ENCODE measurements around the gene SETD4. TPM values are rescaled to one million over a fixed set of nuclear protein-coding genes. Genes with fewer than 3 reads are reported as not detected.
"Not testable (repeated sequence)": the region's sequence is repeated elsewhere in the genome, so short reads cannot be mapped to it uniquely, and the experiment has no call there.

SETD4 gene
- polyA plus RNA-seq, 2 donors = 9.1 to 13.7 TPM

- H3K9me3 ChIP-seq (ENCODE audit: control insufficient read depth in 2 of 2, insufficient read depth in 1 of 2, low read depth in 1 of 2, low read length in 1 of 2) = no peaks in the 10 kb centered on the region
- no peak overlapping the region for H3K4me3 ChIP-seq (ENCODE audit: low read depth in 1 of 2, low read length in 2 of 2)
- WGBS, 2 donors = 72 to 75% methylated on average over 14 of the region's 14 CpGs
- no peaks in the 10 kb centered on the region for H3K36me3 ChIP-seq (ENCODE audit: control insufficient read depth in 2 of 2, insufficient read depth in 2 of 2, low read length in 1 of 2)
- no peaks in the 10 kb centered on the region for H3K27me3 ChIP-seq (ENCODE audit: control insufficient read depth in 1 of 2, insufficient read depth in 2 of 2, low read length in 2 of 2)
- peaks cover 0 to 7% of the 10 kb centered on the region in 2 donors for H3K4me1 ChIP-seq (ENCODE audit: control insufficient read depth in 2 of 2, insufficient read depth in 2 of 2, low read length in 1 of 2)
- H3K27ac ChIP-seq (ENCODE audit: low read depth in 2 of 2, low read length in 1 of 2) = peak overlapping the region; percentile 67 to 78
These were observed 18.8 kb upstream of the SETD4 start for GRCh38 chr21:36079010-36079649.

GRCh38 chr21:36077758-36078157 lies 17.4 kb upstream of the SETD4 start:
- WGBS, 2 donors = 73 to 74% methylated on average over 9 of the region's 9 CpGs
- H3K4me1 ChIP-seq (ENCODE audit: control insufficient read depth in 2 of 2, insufficient read depth in 2 of 2, low read length in 1 of 2) = peaks cover under 1 to 7% of the 10 kb centered on the region in 2 donors

GRCh38 chr21:36076878-36077655 lies 16.7 kb upstream of the SETD4 start:
- Histone ChIP-seq H3K4me3 (ENCODE audit: low read depth in 1 of 2, low read length in 2 of 2) (no peak overlapping the region), H3K27me3 (ENCODE audit: control insufficient read depth in 1 of 2, insufficient read depth in 2 of 2, low read length in 2 of 2) (no peaks in the 10 kb centered on the region), H3K27ac (ENCODE audit: low read depth in 2 of 2, low read length in 1 of 2) (peak overlapping the region in 1 of 2 donors; percentile 53), H3K36me3 (ENCODE audit: control insufficient read depth in 2 of 2, insufficient read depth in 2 of 2, low read length in 1 of 2) (peaks cover 0 to 8% of the 10 kb centered on the region in 2 donors), H3K4me1 (ENCODE audit: control insufficient read depth in 2 of 2, insufficient read depth in 2 of 2, low read length in 1 of 2) (peaks cover 5 to 7% of the 10 kb centered on the region in 2 donors), H3K9me3 (ENCODE audit: control insufficient read depth in 2 of 2, insufficient read depth in 1 of 2, low read depth in 1 of 2, low read length in 1 of 2) (no peaks in the 10 kb centered on the region)
- WGBS, 2 donors = 37 to 60% methylated on average over 7 of the region's 7 CpGs

More at GRCh38 chr21:36077758-36078157, 17.4 kb upstream of the SETD4 start:
- Histone ChIP-seq H3K27ac (ENCODE audit: low read depth in 2 of 2, low read length in 1 of 2) (no peak overlapping the region), H3K27me3 (ENCODE audit: control insufficient read depth in 1 of 2, insufficient read depth in 2 of 2, low read length in 2 of 2) (no peaks in the 10 kb centered on the region), H3K36me3 (ENCODE audit: control insufficient read depth in 2 of 2, insufficient read depth in 2 of 2, low read length in 1 of 2) (peaks cover 0 to under 1% of the 10 kb centered on the region in 2 donors), H3K4me3 (ENCODE audit: low read depth in 1 of 2, low read length in 2 of 2) (no peak overlapping the region), H3K9me3 (ENCODE audit: control insufficient read depth in 2 of 2, insufficient read depth in 1 of 2, low read depth in 1 of 2, low read length in 1 of 2) (no peaks in the 10 kb centered on the region)

GRCh38 chr21:36075953-36076352 lies 15.6 kb upstream of the SETD4 start:
- 81 to 82% methylated on average over 5 of the region's 5 CpGs for WGBS, 2 donors
- H3K4me3 ChIP-seq (ENCODE audit: low read depth in 1 of 2, low read length in 2 of 2) = no peak overlapping the region
- H3K27me3 ChIP-seq (ENCODE audit: control insufficient read depth in 1 of 2, insufficient read depth in 2 of 2, low read length in 2 of 2) = no peaks in the 10 kb centered on the region
- H3K27ac ChIP-seq (ENCODE audit: low read depth in 2 of 2, low read length in 1 of 2) = no peak overlapping the region
- H3K9me3 ChIP-seq (ENCODE audit: control insufficient read depth in 2 of 2, insufficient read depth in 1 of 2, low read depth in 1 of 2, low read length in 1 of 2) = no peaks in the 10 kb centered on the region
- H3K36me3 ChIP-seq (ENCODE audit: control insufficient read depth in 2 of 2, insufficient read depth in 2 of 2, low read length in 1 of 2) = peaks cover 0 to 8% of the 10 kb centered on the region in 2 donors
- peaks cover 5 to 12% of the 10 kb centered on the region in 2 donors for H3K4me1 ChIP-seq (ENCODE audit: control insufficient read depth in 2 of 2, insufficient read depth in 2 of 2, low read length in 1 of 2)

GRCh38 chr21:36075171-36075570 lies 14.8 kb upstream of the SETD4 start:
- H3K27ac ChIP-seq (ENCODE audit: low read depth in 2 of 2, low read length in 1 of 2) = peak overlapping the region in 1 of 2 donors; percentile 34
- peaks cover 5 to 13% of the 10 kb centered on the region in 2 donors for H3K4me1 ChIP-seq (ENCODE audit: control insufficient read depth in 2 of 2, insufficient read depth in 2 of 2, low read length in 1 of 2)

GRCh38 chr21:36073911-36074310 lies 13.6 kb upstream of the SETD4 start:
- H3K4me3 ChIP-seq (ENCODE audit: low read depth in 1 of 2, low read length in 2 of 2); H3K9me3 ChIP-seq (ENCODE audit: control insufficient read depth in 2 of 2, insufficient read depth in 1 of 2, low read depth in 1 of 2, low read length in 1 of 2); H3K27ac ChIP-seq (ENCODE audit: low read depth in 2 of 2, low read length in 1 of 2); H3K36me3 ChIP-seq (ENCODE audit: control insufficient read depth in 2 of 2, insufficient read depth in 2 of 2, low read length in 1 of 2); H3K4me1 ChIP-seq (ENCODE audit: control insufficient read depth in 2 of 2, insufficient read depth in 2 of 2, low read length in 1 of 2); H3K27me3 ChIP-seq (ENCODE audit: control insufficient read depth in 1 of 2, insufficient read depth in 2 of 2, low read length in 2 of 2): not testable (repeated sequence)
- WGBS, 2 donors = 66 to 74% methylated on average over 5 of the region's 5 CpGs

More at GRCh38 chr21:36075171-36075570, 14.8 kb upstream of the SETD4 start:
- H3K9me3 ChIP-seq (ENCODE audit: control insufficient read depth in 2 of 2, insufficient read depth in 1 of 2, low read depth in 1 of 2, low read length in 1 of 2) = no peaks in the 10 kb centered on the region
- no peaks in the 10 kb centered on the region for H3K27me3 ChIP-seq (ENCODE audit: control insufficient read depth in 1 of 2, insufficient read depth in 2 of 2, low read length in 2 of 2)
- WGBS, 2 donors = 50 to 62% methylated on average over 3 of the region's 3 CpGs
- peaks cover 0 to 8% of the 10 kb centered on the region in 2 donors for H3K36me3 ChIP-seq (ENCODE audit: control insufficient read depth in 2 of 2, insufficient read depth in 2 of 2, low read length in 1 of 2)
- no peak overlapping the region for H3K4me3 ChIP-seq (ENCODE audit: low read depth in 1 of 2, low read length in 2 of 2)

- Histone ChIP-seq H3K9me3 (ENCODE audit: control insufficient read depth in 2 of 2, insufficient read depth in 1 of 2, low read depth in 1 of 2, low read length in 1 of 2) (no peaks in the 10 kb centered on the region), H3K36me3 (ENCODE audit: control insufficient read depth in 2 of 2, insufficient read depth in 2 of 2, low read length in 1 of 2) (peaks cover 0 to 8% of the 10 kb centered on the region in 2 donors), H3K27ac (ENCODE audit: low read depth in 2 of 2, low read length in 1 of 2) (no peak overlapping the region), H3K4me1 (ENCODE audit: control insufficient read depth in 2 of 2, insufficient read depth in 2 of 2, low read length in 1 of 2) (peaks cover 5 to 6% of the 10 kb centered on the region in 2 donors), H3K4me3 (ENCODE audit: low read depth in 1 of 2, low read length in 2 of 2) (no peak overlapping the region), H3K27me3 (ENCODE audit: control insufficient read depth in 1 of 2, insufficient read depth in 2 of 2, low read length in 2 of 2) (no peaks in the 10 kb centered on the region)
- WGBS, 2 donors = 28 to 30% methylated on average over 3 of the region's 3 CpGs
These were observed 12.9 kb upstream of the SETD4 start for GRCh38 chr21:36073181-36073580.

- Histone ChIP-seq H3K9me3 (ENCODE audit: control insufficient read depth in 2 of 2, insufficient read depth in 1 of 2, low read depth in 1 of 2, low read length in 1 of 2) (no peaks in the 10 kb centered on the region), H3K4me1 (ENCODE audit: control insufficient read depth in 2 of 2, insufficient read depth in 2 of 2, low read length in 1 of 2) (peaks cover 5 to 6% of the 10 kb centered on the region in 2 donors), H3K27ac (ENCODE audit: low read depth in 2 of 2, low read length in 1 of 2) (peak overlapping the region in 1 of 2 donors; percentile 54), H3K36me3 (ENCODE audit: control insufficient read depth in 2 of 2, insufficient read depth in 2 of 2, low read length in 1 of 2) (peaks cover 0 to 8% of the 10 kb centered on the region in 2 donors), H3K4me3 (ENCODE audit: low read depth in 1 of 2, low read length in 2 of 2) (peak overlapping the region in 1 of 2 donors; percentile 42), H3K27me3 (ENCODE audit: control insufficient read depth in 1 of 2, insufficient read depth in 2 of 2, low read length in 2 of 2) (no peaks in the 10 kb centered on the region)
- 80 to 86% methylated on average over 12 of the region's 12 CpGs for WGBS, 2 donors
These were observed 12.3 kb upstream of the SETD4 start for GRCh38 chr21:36072453-36073162.

- peak overlapping the region; percentile 35 to 42 for H3K4me3 ChIP-seq (ENCODE audit: low read depth in 1 of 2, low read length in 2 of 2)
- WGBS, 2 donors = 41 to 52% methylated on average over 7 of the region's 7 CpGs
- H3K27ac ChIP-seq (ENCODE audit: low read depth in 2 of 2, low read length in 1 of 2) = peak overlapping the region in 1 of 2 donors; percentile 27
These were observed 10.7 kb upstream of the SETD4 start for GRCh38 chr21:36070999-36071398.

More at GRCh38 chr21:36070999-36071398, 10.7 kb upstream of the SETD4 start:
- H3K9me3 ChIP-seq (ENCODE audit: control insufficient read depth in 2 of 2, insufficient read depth in 1 of 2, low read depth in 1 of 2, low read length in 1 of 2) = no peaks in the 10 kb centered on the region
- no peaks in the 10 kb centered on the region for H3K27me3 ChIP-seq (ENCODE audit: control insufficient read depth in 1 of 2, insufficient read depth in 2 of 2, low read length in 2 of 2)
- peaks cover 5 to 6% of the 10 kb centered on the region in 2 donors for H3K4me1 ChIP-seq (ENCODE audit: control insufficient read depth in 2 of 2, insufficient read depth in 2 of 2, low read length in 1 of 2)
- peaks cover 0 to 8% of the 10 kb centered on the region in 2 donors for H3K36me3 ChIP-seq (ENCODE audit: control insufficient read depth in 2 of 2, insufficient read depth in 2 of 2, low read length in 1 of 2)

Measured in esophagus (tissue), 2 donors.